ENCODE measurements around the gene TDRD15. TPM values are rescaled to one million over a fixed set of nuclear protein-coding genes. Genes with fewer than 3 reads are reported as not detected.
"Not testable (repeated sequence)": the region's sequence is repeated elsewhere in the genome, so short reads cannot be mapped to it uniquely, and the experiment has no call there.

TDRD15 gene
- total and polyA plus RNA-seq, 7 donors = 0.55 TPM; not detected in 6

DNA sequence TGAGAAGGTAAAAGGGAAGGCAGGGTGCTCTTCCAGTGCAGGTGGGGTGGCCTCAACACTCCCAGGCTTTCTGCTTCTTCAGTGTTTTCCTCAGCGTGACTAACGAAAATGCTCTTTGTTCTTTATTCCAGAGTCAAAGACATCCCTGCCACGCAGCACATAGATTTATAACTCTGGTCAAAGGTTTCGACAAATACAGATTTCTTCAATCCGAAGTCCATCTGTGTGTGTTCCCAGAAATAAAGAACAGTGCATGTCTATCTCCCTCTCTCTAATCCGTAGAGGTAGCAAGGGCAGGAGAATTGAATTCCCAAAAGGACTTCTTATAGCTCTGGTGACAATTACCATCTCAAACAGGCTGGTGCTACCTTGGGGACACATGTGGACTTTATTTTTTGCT is 26.4 kb upstream of the TDRD15 start:
- 11 to 56% methylated on average over 6 of the region's 6 CpGs for WGBS, 2 donors
- H3K9me3 ChIP-seq = no peaks in the 10 kb centered on the region
- no peak for DNase-seq
- no peak overlapping the region for H3K4me3 ChIP-seq
- intact Hi-C loops (cut with DNase I) = no loop called here
- H3K27me3 ChIP-seq = no peaks in the 10 kb centered on the region
- no peak overlapping the region for H3K27ac ChIP-seq
- no peaks in the 10 kb centered on the region for H3K36me3 ChIP-seq
- peaks cover 0 to 13% (median 5%) of the 10 kb centered on the region in 4 donors for H3K4me1 ChIP-seq
- TF ChIP-seq, protein P1, sequence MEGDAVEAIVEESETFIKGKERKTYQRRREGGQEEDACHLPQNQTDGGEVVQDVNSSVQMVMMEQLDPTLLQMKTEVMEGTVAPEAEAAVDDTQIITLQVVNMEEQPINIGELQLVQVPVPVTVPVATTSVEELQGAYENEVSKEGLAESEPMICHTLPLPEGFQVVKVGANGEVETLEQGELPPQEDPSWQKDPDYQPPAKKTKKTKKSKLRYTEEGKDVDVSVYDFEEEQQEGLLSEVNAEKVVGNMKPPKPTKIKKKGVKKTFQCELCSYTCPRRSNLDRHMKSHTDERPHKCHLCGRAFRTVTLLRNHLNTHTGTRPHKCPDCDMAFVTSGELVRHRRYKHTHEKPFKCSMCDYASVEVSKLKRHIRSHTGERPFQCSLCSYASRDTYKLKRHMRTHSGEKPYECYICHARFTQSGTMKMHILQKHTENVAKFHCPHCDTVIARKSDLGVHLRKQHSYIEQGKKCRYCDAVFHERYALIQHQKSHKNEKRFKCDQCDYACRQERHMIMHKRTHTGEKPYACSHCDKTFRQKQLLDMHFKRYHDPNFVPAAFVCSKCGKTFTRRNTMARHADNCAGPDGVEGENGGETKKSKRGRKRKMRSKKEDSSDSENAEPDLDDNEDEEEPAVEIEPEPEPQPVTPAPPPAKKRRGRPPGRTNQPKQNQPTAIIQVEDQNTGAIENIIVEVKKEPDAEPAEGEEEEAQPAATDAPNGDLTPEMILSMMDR (IDR thresholded peaks at IDR 0.05) = no peak
- no peak for TF ChIP-seq POLR2A (IDR thresholded peaks at IDR 0.05)
- no peak for TF ChIP-seq POLR2AphosphoS5 (IDR thresholded peaks at IDR 0.05)
- TF ChIP-seq EP300 (IDR thresholded peaks at IDR 0.05) = no peak

DNA sequence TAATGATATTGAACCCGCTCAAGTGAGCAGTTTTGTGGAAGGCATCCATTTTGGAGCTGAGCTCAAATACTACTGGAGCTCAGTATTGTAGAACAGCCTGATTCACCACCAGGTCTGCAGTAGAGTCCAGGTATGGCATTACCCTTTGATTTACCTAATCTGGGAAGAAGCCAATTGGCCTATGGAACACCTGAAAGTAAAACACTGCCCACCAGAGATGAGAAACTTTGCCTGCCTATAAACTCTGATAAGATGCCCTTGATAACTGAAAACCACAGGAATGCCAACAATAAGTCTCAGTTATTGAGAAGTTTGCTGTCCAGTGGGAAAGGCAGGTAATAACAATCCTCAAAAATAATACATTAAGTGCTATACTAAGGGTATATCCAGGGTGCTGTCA is 25.5 kb upstream of the TDRD15 start:
- WGBS, 2 donors = 92 to 95% methylated on average over 1 of the region's 1 CpG
- H3K27ac ChIP-seq = no peak overlapping the region
- TF ChIP-seq POLR2AphosphoS5 (IDR thresholded peaks at IDR 0.05) (no peak), POLR2A (IDR thresholded peaks at IDR 0.05) (no peak), EP300 (IDR thresholded peaks at IDR 0.05) (no peak)
- TF ChIP-seq, protein P1 (IDR thresholded peaks at IDR 0.05) = no peak
- DNase-seq = no peak
- H3K4me1 ChIP-seq = peaks cover 0 to 13% (median 5%) of the 10 kb centered on the region in 4 donors
- no peaks in the 10 kb centered on the region for H3K9me3 ChIP-seq
- H3K27me3 ChIP-seq = no peaks in the 10 kb centered on the region
- no peaks in the 10 kb centered on the region for H3K36me3 ChIP-seq
- no peak overlapping the region for H3K4me3 ChIP-seq
- intact Hi-C loops (cut with DNase I) = no loop called here

DNA sequence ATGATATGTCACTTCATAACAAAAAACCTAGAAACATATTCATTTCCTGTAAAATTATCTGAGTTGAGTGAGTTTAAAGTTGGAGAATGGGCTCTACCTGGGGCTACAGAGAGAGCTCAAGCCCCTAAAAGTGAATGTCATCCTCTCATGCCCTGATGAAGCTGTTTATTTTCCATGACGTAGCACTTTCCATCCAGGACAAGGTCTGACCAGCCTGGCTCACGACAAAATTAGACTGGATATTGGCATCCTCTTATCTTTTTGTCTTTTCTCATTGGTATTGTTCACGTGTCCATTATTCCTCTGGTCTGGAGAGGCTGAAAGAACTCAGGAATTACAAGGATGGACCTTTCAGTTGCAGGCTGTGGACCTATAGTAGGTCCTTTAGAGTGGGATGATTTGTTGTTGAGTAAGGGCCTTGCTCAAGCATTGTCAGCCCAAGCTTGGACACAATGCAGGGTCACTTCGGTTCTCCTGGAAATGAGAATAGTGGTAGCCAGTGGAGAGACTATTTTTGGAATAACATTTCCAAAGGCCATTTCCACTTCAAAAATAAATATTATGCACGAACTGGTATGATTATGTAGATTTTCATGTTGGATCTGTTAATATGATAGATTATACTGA is 24.4 kb upstream of the TDRD15 start:
- Histone ChIP-seq H3K27ac (no peak overlapping the region), H3K27me3 (no peaks in the 10 kb centered on the region), H3K9me3 (no peaks in the 10 kb centered on the region), H3K4me3 (no peak overlapping the region), H3K36me3 (no peaks in the 10 kb centered on the region), H3K4me1 (peaks cover 0 to 13% (median 5%) of the 10 kb centered on the region in 4 donors)
- TF ChIP-seq, protein P1 (IDR thresholded peaks at IDR 0.05) = no peak
- TF ChIP-seq POLR2AphosphoS5 (IDR thresholded peaks at IDR 0.05) = no peak
- no peak for TF ChIP-seq POLR2A (IDR thresholded peaks at IDR 0.05)
- TF ChIP-seq EP300 (IDR thresholded peaks at IDR 0.05) = no peak
- intact Hi-C loops (cut with DNase I) = no loop called here
- 78 to 85% methylated on average over 5 of the region's 5 CpGs for WGBS, 2 donors
- no peak for DNase-seq

DNA sequence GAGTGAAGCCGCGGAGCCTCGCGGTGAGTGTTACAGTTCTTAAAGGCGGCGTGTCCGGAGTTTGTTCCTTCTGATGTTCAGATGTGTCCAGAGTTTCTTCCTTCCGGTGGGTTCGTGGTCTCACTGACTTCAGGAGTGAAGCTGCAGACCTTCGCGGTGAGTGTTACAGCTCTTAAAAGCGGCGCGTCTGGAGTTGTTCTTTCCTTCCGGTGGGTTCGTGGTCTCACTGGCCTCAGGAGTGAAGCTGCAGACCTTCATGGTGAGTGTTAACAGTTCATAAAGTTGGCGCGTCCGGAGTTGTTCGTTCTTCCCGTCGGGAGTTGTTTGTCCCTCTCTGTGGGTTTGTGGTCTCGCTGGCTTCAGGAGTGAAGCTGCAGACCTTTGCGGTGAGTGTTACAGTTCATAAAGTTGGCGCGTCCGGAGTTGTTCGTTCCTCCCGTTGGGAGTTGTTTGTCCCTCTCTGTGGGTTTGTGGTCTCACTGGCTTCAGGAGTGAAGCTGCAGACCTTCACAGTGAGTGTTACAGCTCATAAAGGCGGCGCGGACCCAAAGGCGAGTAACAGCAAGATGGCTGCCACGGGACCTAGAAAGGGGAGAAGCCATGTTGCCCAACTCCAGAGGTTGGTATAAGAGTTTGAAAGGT is 22.1 kb upstream of the TDRD15 start:
- intact Hi-C loops (cut with DNase I); H3K9me3 ChIP-seq; H3K27me3 ChIP-seq; H3K4me3 ChIP-seq; DNase-seq; H3K36me3 ChIP-seq; H3K27ac ChIP-seq: not testable (repeated sequence)
- 94 to 96% methylated on average over 34 of the region's 34 CpGs for WGBS, 2 donors
- H3K4me1 ChIP-seq = peaks cover 0 to 13% (median 5%) of the 10 kb centered on the region in 4 donors

DNA sequence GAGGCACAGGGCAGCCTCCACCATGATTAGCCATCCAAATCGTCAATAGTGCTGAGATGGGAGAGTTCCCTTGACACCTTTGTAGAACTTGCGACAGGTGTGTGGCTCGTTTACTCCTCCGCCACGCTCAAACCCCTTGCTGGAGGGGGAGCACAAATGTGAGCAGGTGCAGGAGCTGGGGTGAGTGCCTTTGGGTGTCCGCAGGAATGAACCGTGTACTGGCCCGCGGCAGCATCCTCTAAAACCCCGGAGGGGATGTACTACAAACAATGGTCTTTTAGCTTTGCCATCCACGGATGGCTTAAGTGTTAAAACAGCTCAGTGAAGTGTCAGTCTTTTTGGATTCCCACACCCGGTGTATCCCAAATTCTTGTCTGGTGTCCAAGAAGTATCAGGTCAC is 21.4 kb upstream of the TDRD15 start:
- H3K27me3 ChIP-seq = no peaks in the 10 kb centered on the region
- intact Hi-C loops (cut with DNase I) = no loop called here
- no peak for TF ChIP-seq EP300 (IDR thresholded peaks at IDR 0.05)
- TF ChIP-seq, protein P1 (IDR thresholded peaks at IDR 0.05) = no peak
- TF ChIP-seq POLR2A (IDR thresholded peaks at IDR 0.05) = no peak
- TF ChIP-seq POLR2AphosphoS5 (IDR thresholded peaks at IDR 0.05) = no peak

More for the DNA sequence above, 21.4 kb upstream of the TDRD15 start:
- Histone ChIP-seq H3K4me1 (peaks cover 0 to 13% (median 5%) of the 10 kb centered on the region in 4 donors), H3K27ac (no peak overlapping the region), H3K9me3 (no peaks in the 10 kb centered on the region), H3K36me3 (no peaks in the 10 kb centered on the region), H3K4me3 (no peak overlapping the region)
- 94% methylated on average over 12 of the region's 12 CpGs for WGBS, 2 donors
- DNase-seq = no peak

All from sigmoid colon (tissue), 7 donors.